Endothelial cell of umbilical vein (primary cell): ENCODE data around the gene TEN1.

Experiments used
- CTCF ChIP-seq, 2 donors: IDR thresholded peaks; 1 replicate in 1 of 2; 2 replicates in 1 of 2; pipeline ENCODE4 v1.5.1; 2011; ENCODE audit warnings: low read length in 2 of 2, mild to moderate bottlenecking in 2 of 2, moderate library complexity in 2 of 2, control low read depth in 1 of 2, inconsistent platforms in 1 of 2, low read depth in 1 of 2; ENCODE audit not compliant: insufficient read depth in 1 of 2; ENCODE audit errors: extremely low read depth in 1 of 2
- EZH2 ChIP-seq: IDR thresholded peaks from 2 replicates; pipeline ENCODE4 v1.6.1; 2012; ENCODE audit warnings: borderline replicate concordance, low read depth, mild to moderate bottlenecking, moderate library complexity, low read length, inconsistent platforms; ENCODE audit not compliant: severe bottlenecking
- FOS ChIP-seq: IDR thresholded peaks from 2 replicates; pipeline ENCODE4 v1.6.1; 2011; ENCODE audit warnings: mild to moderate bottlenecking, low read length, moderate library complexity, borderline replicate concordance; ENCODE audit not compliant: insufficient read depth
- MAX ChIP-seq: IDR thresholded peaks from 2 replicates; pipeline ENCODE4 v1.6.1; 2011; ENCODE audit not compliant: insufficient read depth, insufficient read length
- POLR2A ChIP-seq: IDR thresholded peaks from 2 replicates; pipeline ENCODE4 v1.6.1; 2012; ENCODE audit warnings: low read depth, mild to moderate bottlenecking, control low read depth, low read length
- POLR2AphosphoS5 ChIP-seq: IDR thresholded peaks from 2 replicates; pipeline ENCODE4 v1.6.1; 2012; ENCODE audit warnings: low read depth, mild to moderate bottlenecking, control low read depth, low read length, moderate library complexity; ENCODE audit not compliant: insufficient read depth

- TF ChIP-seq EZH2 (no peak), CTCF (IDR thresholded peaks at IDR 0.05; ENCODE audit: extremely low read depth in 1 of 2, insufficient read depth in 1 of 2, low read depth in 1 of 2, low read length in 2 of 2) (no peak), MAX (no peak), POLR2AphosphoS5 (no peak), POLR2A (no peak), FOS (no peak)
Observed at GRCh38 chr17:76018340-76018680, 39.3 kb downstream of the TEN1 start.
